Neural progenitor cell (in vitro differentiated cells): ENCODE measurements around the gene GIMAP1. TPM values are rescaled to one million over a fixed set of nuclear protein-coding genes. Genes with fewer than 3 reads are reported as not detected.
A peak's percentile ranks its signal among the peaks of the same experiment; 100 is the strongest.

Experiments
- DNase-seq: peaks from one replicate; pipeline ENCODE4 v3.0.0-alpha.2; 2016; ENCODE audit warnings: low spot score
- H2AFZ ChIP-seq: fragments of 200-600 bp; sonication (generic); replicated peaks from 2 replicates; pipeline ENCODE4 v1.6.1; 2016; ENCODE audit warnings: antibody characterized with exemption
- H3F3A ChIP-seq: fragments of 200-600 bp; sonication (generic); 2 replicates; pipeline ENCODE4 v1.6.1; 2016; ENCODE audit warnings: antibody characterized with exemption, low read depth
- H3K27ac ChIP-seq: fragments of 200-600 bp; sonication (generic); 2 replicates; pipeline ENCODE4 v1.5.1; 2016; ENCODE audit warnings: mild to moderate bottlenecking
- H3K27me3 ChIP-seq: fragments of 200-600 bp; sonication (generic); 2 replicates; pipeline ENCODE4 v1.6.1; 2016; ENCODE audit warnings: mild to moderate bottlenecking, moderate library complexity
- H3K36me3 ChIP-seq: fragments of 200-600 bp; sonication (generic); 2 replicates; pipeline ENCODE4 v1.5.1; 2016
- H3K4me1 ChIP-seq: fragments of 200-600 bp; sonication (generic); 2 replicates; pipeline ENCODE4 v1.6.1; 2016; ENCODE audit warnings: mixed run types
- H3K4me2 ChIP-seq: fragments of 200-600 bp; sonication (generic); 2 replicates; pipeline ENCODE4 v1.6.1; 2016
- H3K4me3 ChIP-seq: fragments of 200-600 bp; sonication (generic); 2 replicates; pipeline ENCODE4 v1.5.1; 2016
- H3K79me2 ChIP-seq: fragments of 200-600 bp; sonication (generic); 2 replicates; pipeline ENCODE4 v1.6.1; 2016; ENCODE audit warnings: low read depth
- H3K9ac ChIP-seq: fragments of 200-600 bp; sonication (generic); 2 replicates; pipeline ENCODE4 v1.6.1; 2016
- H3K9me3 ChIP-seq: fragments of 200-600 bp; sonication (generic); 2 replicates; pipeline ENCODE4 v1.5.1; 2016; ENCODE audit warnings: low read depth
- H4K20me1 ChIP-seq: fragments of 200-600 bp; sonication (generic); 2 replicates; pipeline ENCODE4 v1.6.1; 2016; ENCODE audit warnings: low read depth
- H3K27ac Mint-ChIP-seq: 3 replicates; pipeline ENCODE4 v1.8.0; 2021; ENCODE audit warnings: mixed read lengths
- H3K27me3 Mint-ChIP-seq: 2 replicates; pipeline ENCODE4 v1.8.0; 2022; ENCODE audit warnings: low read depth, mild to moderate bottlenecking, inconsistent platforms, moderate library complexity, mixed read lengths; ENCODE audit not compliant: insufficient read depth
- H3K36me3 Mint-ChIP-seq: 3 replicates; pipeline ENCODE4 v1.8.0; 2021; ENCODE audit warnings: mixed read lengths
- H3K4me1 Mint-ChIP-seq: 3 replicates; pipeline ENCODE4 v1.8.0; 2021; ENCODE audit warnings: mixed read lengths
- H3K4me3 Mint-ChIP-seq: 3 replicates; pipeline ENCODE4 v1.8.0; 2021; ENCODE audit warnings: mild to moderate bottlenecking, moderate library complexity, mixed read lengths
- H3K9me3 Mint-ChIP-seq: 3 replicates; pipeline ENCODE4 v1.8.0; 2020; ENCODE audit warnings: mixed read lengths
- CTCF ChIP-seq: fragments of 200-600 bp; sonication (generic); IDR thresholded peaks from 2 replicates; pipeline ENCODE4 v1.5.1; 2017; ENCODE audit warnings: antibody characterized with exemption, mild to moderate bottlenecking
- EZH2 ChIP-seq: fragments of 200-600 bp; sonication (generic); IDR thresholded peaks from 2 replicates; pipeline ENCODE4 v1.6.1; 2017; ENCODE audit warnings: antibody characterized with exemption, mild to moderate bottlenecking, moderate library complexity
- EZH2phosphoT487 ChIP-seq: fragments of 200-600 bp; sonication (generic); IDR thresholded peaks from 2 replicates; pipeline ENCODE4 v1.6.1; 2017; ENCODE audit warnings: antibody characterized with exemption
- total RNA-seq: library from RNA; depleted of rRNA; stranded (reverse); fragments of >200 nt; gene quantifications from 2 replicates; pipeline ENCODE4 v1.2.3, GENCODE V29; 2015; ENCODE audit warnings: low replicate concordance

Gene GIMAP1
- total RNA-seq, 1 donor from 2014 or later = not detected

- H2AFZ ChIP-seq = no peak overlapping the region
- H3K27ac ChIP-seq = no peak overlapping the region
- no peak for DNase-seq
- H3K9me3 ChIP-seq = no peaks in the 10 kb centered on the region
- H3K27ac Mint-ChIP-seq = no peak overlapping the region
- H3K36me3 ChIP-seq = no peaks in the 10 kb centered on the region
- H3K4me3 Mint-ChIP-seq = no peak overlapping the region
- H3K36me3 Mint-ChIP-seq = no peaks in the 10 kb centered on the region
- no peak overlapping the region for H3K4me3 ChIP-seq
- peaks cover 4% of the 10 kb centered on the region for H3K27me3 Mint-ChIP-seq
- H3K4me2 ChIP-seq = no peak overlapping the region
- H3K27me3 ChIP-seq = peaks cover 73% of the 10 kb centered on the region
- H4K20me1 ChIP-seq = no peaks in the 10 kb centered on the region
- H3F3A ChIP-seq = no peaks in the 10 kb centered on the region
- no peaks in the 10 kb centered on the region for H3K4me1 ChIP-seq
- H3K4me1 Mint-ChIP-seq = no peaks in the 10 kb centered on the region
- no peaks in the 10 kb centered on the region for H3K79me2 ChIP-seq
- TF ChIP-seq CTCF (no peak), EZH2phosphoT487 (no peak), EZH2 (no peak)
- H3K9ac ChIP-seq = no peak overlapping the region
- peaks cover 3% of the 10 kb centered on the region for H3K9me3 Mint-ChIP-seq
Observed at GRCh38 chr7:150755473-150756099, 39.2 kb downstream of the GIMAP1 start.

GRCh38 chr7:150756166-150756565 lies 39.8 kb downstream of the GIMAP1 start:
- Histone ChIP-seq H3K36me3 (no peaks in the 10 kb centered on the region), H3F3A (no peaks in the 10 kb centered on the region), H3K4me3 (no peak overlapping the region), H4K20me1 (no peaks in the 10 kb centered on the region), H3K9ac (no peak overlapping the region), H3K4me1 (no peaks in the 10 kb centered on the region), H3K79me2 (no peaks in the 10 kb centered on the region), H3K9me3 (no peaks in the 10 kb centered on the region), H3K4me2 (no peak overlapping the region), H3K27me3 (peaks cover 68% of the 10 kb centered on the region), H3K27ac (no peak overlapping the region), H2AFZ (no peak overlapping the region)
- DNase-seq = no peak
- H3K4me1 Mint-ChIP-seq = no peaks in the 10 kb centered on the region
- no peak overlapping the region for H3K4me3 Mint-ChIP-seq
- TF ChIP-seq CTCF (no peak), EZH2phosphoT487 (no peak), EZH2 (no peak)
- H3K27ac Mint-ChIP-seq = no peak overlapping the region
- H3K36me3 Mint-ChIP-seq = no peaks in the 10 kb centered on the region
- H3K27me3 Mint-ChIP-seq = peaks cover 4% of the 10 kb centered on the region
- peaks cover 4% of the 10 kb centered on the region for H3K9me3 Mint-ChIP-seq

- Histone ChIP-seq H3K27ac (no peak overlapping the region), H3K4me3 (no peak overlapping the region), H3K36me3 (no peaks in the 10 kb centered on the region), H4K20me1 (no peaks in the 10 kb centered on the region), H3K9ac (no peak overlapping the region), H3K9me3 (no peaks in the 10 kb centered on the region), H3K79me2 (no peaks in the 10 kb centered on the region), H3K4me1 (no peaks in the 10 kb centered on the region), H2AFZ (no peak overlapping the region), H3K4me2 (no peak overlapping the region), H3K27me3 (peaks cover 61% of the 10 kb centered on the region), H3F3A (no peaks in the 10 kb centered on the region)
- DNase-seq = peak; percentile 36
- Mint-ChIP-seq H3K4me1 (no peaks in the 10 kb centered on the region), H3K9me3 (peaks cover 8% of the 10 kb centered on the region), H3K27me3 (peaks cover 4% of the 10 kb centered on the region), H3K27ac (no peak overlapping the region), H3K4me3 (no peak overlapping the region), H3K36me3 (no peaks in the 10 kb centered on the region)
- TF ChIP-seq EZH2phosphoT487 (no peak), EZH2 (no peak), CTCF (peak; percentile 27)
Observed at GRCh38 chr7:150756858-150757257, 40.4 kb downstream of the GIMAP1 start.
